ENCODE data around the gene COX4I2.
"Not testable (repeated sequence)": the region's sequence is repeated elsewhere in the genome, so short reads cannot be mapped to it uniquely, and the experiment has no call there.

- TF ChIP-seq CTCF (IDR thresholded peaks at IDR 0.05; ENCODE audit: low read depth, low read length, poor library complexity, severe bottlenecking); EZH2phosphoT487 (IDR thresholded peaks at IDR 0.05; ENCODE audit: borderline replicate concordance, low read length): not testable (repeated sequence)
These were observed 14.6 kb upstream of the COX4I2 start for GRCh38 chr20:31623123-31623505.
